ENCODE measurements around the gene TEX35. TPM values are rescaled to one million over a fixed set of nuclear protein-coding genes. Genes with fewer than 3 reads are reported as not detected.

The TEX35 gene
- total RNA-seq, 1 donor from 2014 or later: not detected

DNA sequence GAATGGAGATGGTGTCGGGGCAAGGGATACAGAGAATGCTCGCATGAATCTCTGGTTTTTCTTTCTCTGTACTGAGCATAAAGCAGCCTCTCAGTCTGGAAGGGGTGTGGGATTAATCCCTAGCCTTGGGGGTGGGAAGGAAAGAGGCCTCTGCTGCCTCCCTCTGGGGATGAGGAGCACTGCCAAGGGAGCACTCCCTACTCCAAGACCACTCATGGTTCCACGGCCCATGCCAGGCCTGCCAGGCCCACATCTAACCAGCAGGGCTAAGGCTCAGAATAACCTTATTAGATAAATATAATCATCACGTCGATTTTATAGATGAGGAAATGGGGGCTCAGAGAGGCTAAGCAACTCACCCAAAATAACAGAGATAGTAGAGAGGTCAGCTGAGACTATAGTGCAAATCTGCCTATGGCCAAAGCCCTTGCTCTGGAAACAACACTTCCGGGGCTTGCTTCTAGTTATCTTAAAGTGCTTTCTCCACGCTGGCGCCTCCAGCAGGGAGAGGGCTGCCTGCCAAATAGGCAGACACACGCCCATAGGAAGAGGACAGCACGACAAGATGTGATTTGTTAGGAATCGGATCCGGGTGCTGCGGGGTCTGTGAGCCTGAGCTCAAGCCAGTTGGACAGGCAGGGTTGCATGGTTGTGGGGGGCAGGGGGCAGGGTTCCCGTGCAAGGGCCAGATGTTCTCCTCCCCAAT lies 522 bp downstream of the TEX35 start:
- Mint-ChIP-seq H3K4me1 (ENCODE audit: low read depth) (no peaks in the 10 kb centered on the region), H3K36me3 (ENCODE audit: insufficient read depth) (no peaks in the 10 kb centered on the region), H3K4me3 (ENCODE audit: low read depth) (no peak overlapping the region), H3K9me3 (ENCODE audit: low read depth) (no peaks in the 10 kb centered on the region), H3K27ac (no peak overlapping the region), H3K27me3 (peaks cover 4% of the 10 kb centered on the region)
- DNase-seq (ENCODE audit: low spot score, unreplicated experiment): no peak
- TF ChIP-seq, protein P1, sequence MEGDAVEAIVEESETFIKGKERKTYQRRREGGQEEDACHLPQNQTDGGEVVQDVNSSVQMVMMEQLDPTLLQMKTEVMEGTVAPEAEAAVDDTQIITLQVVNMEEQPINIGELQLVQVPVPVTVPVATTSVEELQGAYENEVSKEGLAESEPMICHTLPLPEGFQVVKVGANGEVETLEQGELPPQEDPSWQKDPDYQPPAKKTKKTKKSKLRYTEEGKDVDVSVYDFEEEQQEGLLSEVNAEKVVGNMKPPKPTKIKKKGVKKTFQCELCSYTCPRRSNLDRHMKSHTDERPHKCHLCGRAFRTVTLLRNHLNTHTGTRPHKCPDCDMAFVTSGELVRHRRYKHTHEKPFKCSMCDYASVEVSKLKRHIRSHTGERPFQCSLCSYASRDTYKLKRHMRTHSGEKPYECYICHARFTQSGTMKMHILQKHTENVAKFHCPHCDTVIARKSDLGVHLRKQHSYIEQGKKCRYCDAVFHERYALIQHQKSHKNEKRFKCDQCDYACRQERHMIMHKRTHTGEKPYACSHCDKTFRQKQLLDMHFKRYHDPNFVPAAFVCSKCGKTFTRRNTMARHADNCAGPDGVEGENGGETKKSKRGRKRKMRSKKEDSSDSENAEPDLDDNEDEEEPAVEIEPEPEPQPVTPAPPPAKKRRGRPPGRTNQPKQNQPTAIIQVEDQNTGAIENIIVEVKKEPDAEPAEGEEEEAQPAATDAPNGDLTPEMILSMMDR (IDR thresholded peaks at IDR 0.05; ENCODE audit: unreplicated experiment): no peak

DNA sequence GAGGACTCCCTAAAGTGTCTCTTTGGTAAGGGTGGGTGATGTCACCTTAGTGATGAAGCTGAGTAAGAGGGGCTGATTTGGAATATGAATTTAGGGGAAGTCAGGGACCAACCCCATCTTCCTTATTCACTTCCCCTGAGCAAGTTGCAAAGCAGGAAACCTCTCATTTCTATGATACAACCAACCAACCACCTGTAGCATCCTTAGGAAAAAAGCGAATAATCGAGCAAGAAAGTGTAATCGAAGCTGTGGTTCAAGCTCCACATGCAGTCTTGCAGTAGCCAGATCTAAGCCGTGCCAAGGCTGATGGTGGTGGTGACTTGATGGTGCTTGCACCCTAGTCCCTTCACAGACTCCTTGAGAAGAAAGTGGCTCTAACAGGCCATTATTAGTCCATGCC lies 3.2 kb downstream of the TEX35 start:
- TF ChIP-seq, protein P1 (IDR thresholded peaks at IDR 0.05; ENCODE audit: unreplicated experiment): no peak
- H3K4me3 Mint-ChIP-seq (ENCODE audit: low read depth): no peak overlapping the region
- no peaks in the 10 kb centered on the region for H3K4me1 Mint-ChIP-seq (ENCODE audit: low read depth)
- H3K9me3 Mint-ChIP-seq (ENCODE audit: low read depth): no peaks in the 10 kb centered on the region
- no peak for DNase-seq (ENCODE audit: low spot score, unreplicated experiment)
- H3K36me3 Mint-ChIP-seq (ENCODE audit: insufficient read depth): no peaks in the 10 kb centered on the region
- no peak overlapping the region for H3K27ac Mint-ChIP-seq
- peaks cover 8% of the 10 kb centered on the region for H3K27me3 Mint-ChIP-seq

DNA sequence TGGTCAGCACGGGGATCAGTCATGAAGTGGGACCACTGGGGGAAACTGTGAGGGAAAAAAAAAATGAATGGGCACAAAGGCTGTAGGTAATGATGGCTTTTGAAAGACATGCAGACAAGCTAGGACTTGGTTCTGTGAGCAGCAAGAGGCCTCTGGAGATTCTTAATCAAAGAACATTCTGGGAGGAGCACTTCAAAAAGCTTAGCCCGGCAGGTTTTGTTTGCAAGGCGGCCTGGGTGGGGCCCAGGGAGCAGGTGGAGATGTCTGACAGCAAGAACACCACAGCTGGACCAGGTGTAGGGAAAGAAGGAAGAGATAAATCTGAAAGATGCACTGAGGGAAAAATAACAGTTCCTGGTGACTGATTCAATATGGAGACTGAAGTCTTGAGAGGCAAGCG lies 6.0 kb downstream of the TEX35 start:
- Mint-ChIP-seq H3K4me1 (ENCODE audit: low read depth) (no peaks in the 10 kb centered on the region), H3K4me3 (ENCODE audit: low read depth) (no peak overlapping the region), H3K27ac (no peak overlapping the region), H3K27me3 (peaks cover 8% of the 10 kb centered on the region), H3K36me3 (ENCODE audit: insufficient read depth) (no peaks in the 10 kb centered on the region), H3K9me3 (ENCODE audit: low read depth) (no peaks in the 10 kb centered on the region)
- TF ChIP-seq, protein P1 (IDR thresholded peaks at IDR 0.05; ENCODE audit: unreplicated experiment): no peak
- DNase-seq (ENCODE audit: low spot score, unreplicated experiment): no peak

DNA sequence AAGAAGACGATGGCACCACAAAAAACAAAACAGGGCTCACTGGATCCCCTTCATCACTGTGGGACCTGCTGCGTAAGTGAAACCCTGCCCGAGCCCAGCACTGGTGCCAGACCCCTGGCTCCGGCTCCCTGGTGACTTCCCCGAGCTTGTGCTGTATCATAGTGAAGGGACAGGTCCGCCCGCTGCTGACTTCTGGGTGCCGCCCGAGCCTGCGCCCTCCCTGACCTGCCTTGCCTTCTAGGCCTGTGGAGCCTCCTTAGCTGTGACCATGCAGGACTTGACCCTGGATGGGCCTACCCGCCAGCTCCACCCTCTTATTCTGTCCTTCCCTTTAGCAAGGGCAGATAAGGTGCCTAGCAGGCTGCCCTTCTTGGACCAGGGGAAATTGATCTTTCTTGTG lies 7.9 kb downstream of the TEX35 start:
- peaks cover 4% of the 10 kb centered on the region for H3K27me3 Mint-ChIP-seq
- H3K4me3 Mint-ChIP-seq (ENCODE audit: low read depth): no peak overlapping the region
- H3K9me3 Mint-ChIP-seq (ENCODE audit: low read depth): no peaks in the 10 kb centered on the region
- H3K36me3 Mint-ChIP-seq (ENCODE audit: insufficient read depth): no peaks in the 10 kb centered on the region
- TF ChIP-seq, protein P1 (IDR thresholded peaks at IDR 0.05; ENCODE audit: unreplicated experiment): no peak
- no peaks in the 10 kb centered on the region for H3K4me1 Mint-ChIP-seq (ENCODE audit: low read depth)
- DNase-seq (ENCODE audit: low spot score, unreplicated experiment): no peak
- H3K27ac Mint-ChIP-seq: no peak overlapping the region

DNA sequence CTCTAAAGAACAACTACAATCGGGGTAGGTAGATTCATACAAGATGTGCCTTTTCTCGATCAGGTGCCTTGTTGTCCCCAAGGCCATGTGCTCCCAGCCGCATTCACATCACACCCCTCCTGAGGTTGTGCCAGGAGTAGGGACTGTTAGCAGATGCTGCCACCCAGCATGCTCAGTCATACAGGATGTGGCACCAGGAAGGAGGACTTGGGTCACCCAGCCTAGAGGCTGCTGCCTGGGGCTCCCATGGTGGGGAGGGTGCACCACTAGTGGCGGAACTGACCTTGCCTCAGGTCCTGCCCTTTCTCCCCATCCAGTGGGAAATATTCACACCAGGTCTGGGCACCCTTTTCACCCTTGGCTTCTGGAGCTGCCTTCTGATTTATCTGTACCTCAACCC lies 8.3 kb downstream of the TEX35 start:
- no peaks in the 10 kb centered on the region for H3K4me1 Mint-ChIP-seq (ENCODE audit: low read depth)
- H3K4me3 Mint-ChIP-seq (ENCODE audit: low read depth): no peak overlapping the region
- no peaks in the 10 kb centered on the region for H3K9me3 Mint-ChIP-seq (ENCODE audit: low read depth)
- no peak for DNase-seq (ENCODE audit: low spot score, unreplicated experiment)
- no peak overlapping the region for H3K27ac Mint-ChIP-seq
- TF ChIP-seq, protein P1 (IDR thresholded peaks at IDR 0.05; ENCODE audit: unreplicated experiment): no peak
- H3K36me3 Mint-ChIP-seq (ENCODE audit: insufficient read depth): no peaks in the 10 kb centered on the region
- peaks cover 4% of the 10 kb centered on the region for H3K27me3 Mint-ChIP-seq

Data from progenitor cell of endocrine pancreas (in vitro differentiated cells).